Omental fat pad (tissue), 4 donors: ENCODE results near the gene CYP3A5. TPM values are rescaled to one million over a fixed set of nuclear protein-coding genes. Genes with fewer than 3 reads are reported as not detected.
"Not testable (repeated sequence)": the region's sequence is repeated elsewhere in the genome, so short reads cannot be mapped to it uniquely, and the experiment has no call there.

Experiments
- ATAC-seq: fragments of 150-250 bp; one replicate; pipeline ENCODE4 v1.9.1; 2016; ENCODE audit warnings: mild to moderate bottlenecking, moderate library complexity; ENCODE audit not compliant: low FRiP score
- DNase-seq: peaks from one replicate; pipeline ENCODE4 v3.0.0-alpha.2; 2019; ENCODE audit warnings: low spot score
- total RNA-seq, 4 donors: library from RNA; depleted of rRNA; stranded (reverse); fragments of >200 nt; gene quantifications; one replicate each; pipeline ENCODE4 v1.1.0, GENCODE V29; 2016
- TF ChIP-seq, protein P1 (sequence below), 3 donors: fragments of 450-650 bp; IDR thresholded peaks; one replicate each; pipeline ENCODE4 v1.5.1; 2016 to 2017; ENCODE audit warnings: antibody characterized with exemption in 3 of 3, mild to moderate bottlenecking in 3 of 3, moderate library complexity in 2 of 3

The CYP3A5 gene
- total RNA-seq, 4 donors from 2014 or later = 6.2 to 92.0 (median 13.8) TPM

DNA sequence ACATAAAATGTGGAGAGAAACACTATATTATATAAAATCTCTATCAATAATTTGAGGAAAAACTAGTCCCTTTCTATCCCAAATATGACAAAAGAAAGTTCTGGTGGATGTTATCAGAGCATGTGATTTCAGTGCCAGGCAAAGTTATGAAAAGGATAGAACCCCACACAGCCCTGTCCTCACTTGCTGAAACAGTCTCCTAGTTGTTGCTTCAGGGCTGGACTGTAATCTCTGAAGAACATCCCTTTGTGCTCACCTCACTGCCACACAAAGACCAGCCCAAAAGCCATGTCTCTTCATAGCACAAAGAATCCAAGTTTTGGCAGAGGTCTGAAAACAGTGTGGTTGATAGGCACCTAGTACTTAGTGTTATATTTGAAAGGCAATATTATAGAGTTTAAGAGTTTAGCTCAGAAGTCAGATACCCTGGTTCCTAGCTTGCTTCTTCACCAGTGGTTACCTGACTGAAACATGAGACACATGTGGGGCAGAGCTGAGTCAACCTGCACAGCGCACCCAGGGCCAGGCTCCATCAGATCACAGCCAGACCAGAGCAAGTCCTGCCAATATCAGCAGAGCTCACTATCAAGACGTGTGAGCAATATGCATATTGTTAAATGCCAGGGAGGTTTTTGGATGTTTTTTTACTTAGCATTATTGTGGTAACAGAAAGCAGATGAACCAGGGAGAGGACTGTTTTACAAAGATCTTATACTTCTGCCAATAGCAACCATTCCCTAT, 30.2 kb upstream of the CYP3A5 start:
- TF ChIP-seq, protein P1, sequence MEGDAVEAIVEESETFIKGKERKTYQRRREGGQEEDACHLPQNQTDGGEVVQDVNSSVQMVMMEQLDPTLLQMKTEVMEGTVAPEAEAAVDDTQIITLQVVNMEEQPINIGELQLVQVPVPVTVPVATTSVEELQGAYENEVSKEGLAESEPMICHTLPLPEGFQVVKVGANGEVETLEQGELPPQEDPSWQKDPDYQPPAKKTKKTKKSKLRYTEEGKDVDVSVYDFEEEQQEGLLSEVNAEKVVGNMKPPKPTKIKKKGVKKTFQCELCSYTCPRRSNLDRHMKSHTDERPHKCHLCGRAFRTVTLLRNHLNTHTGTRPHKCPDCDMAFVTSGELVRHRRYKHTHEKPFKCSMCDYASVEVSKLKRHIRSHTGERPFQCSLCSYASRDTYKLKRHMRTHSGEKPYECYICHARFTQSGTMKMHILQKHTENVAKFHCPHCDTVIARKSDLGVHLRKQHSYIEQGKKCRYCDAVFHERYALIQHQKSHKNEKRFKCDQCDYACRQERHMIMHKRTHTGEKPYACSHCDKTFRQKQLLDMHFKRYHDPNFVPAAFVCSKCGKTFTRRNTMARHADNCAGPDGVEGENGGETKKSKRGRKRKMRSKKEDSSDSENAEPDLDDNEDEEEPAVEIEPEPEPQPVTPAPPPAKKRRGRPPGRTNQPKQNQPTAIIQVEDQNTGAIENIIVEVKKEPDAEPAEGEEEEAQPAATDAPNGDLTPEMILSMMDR (IDR thresholded peaks at IDR 0.05) = no peak
- no peak for ATAC-seq
- DNase-seq = no peak

DNA sequence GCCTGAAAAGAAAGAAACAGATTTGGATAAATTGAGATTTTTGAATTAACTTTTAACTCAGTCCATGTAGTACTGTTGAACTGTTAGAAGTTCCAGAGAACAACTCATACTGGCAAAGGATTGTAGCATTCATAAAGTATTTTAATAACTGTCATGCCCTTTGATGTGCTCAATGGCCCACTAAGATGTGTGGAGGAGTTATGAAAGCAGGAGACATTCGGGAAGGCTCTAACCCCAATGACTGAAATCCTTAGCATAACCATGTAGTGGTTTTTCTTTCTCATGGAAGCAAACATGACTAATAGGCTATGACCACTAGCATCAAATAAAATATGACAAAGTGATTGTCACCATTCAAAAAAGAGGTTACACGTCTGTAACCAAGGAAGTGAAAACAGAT, 29.5 kb upstream of the CYP3A5 start:
- DNase-seq = no peak
- ATAC-seq = no peak
- TF ChIP-seq, protein P1 (IDR thresholded peaks at IDR 0.05) = no peak

DNA sequence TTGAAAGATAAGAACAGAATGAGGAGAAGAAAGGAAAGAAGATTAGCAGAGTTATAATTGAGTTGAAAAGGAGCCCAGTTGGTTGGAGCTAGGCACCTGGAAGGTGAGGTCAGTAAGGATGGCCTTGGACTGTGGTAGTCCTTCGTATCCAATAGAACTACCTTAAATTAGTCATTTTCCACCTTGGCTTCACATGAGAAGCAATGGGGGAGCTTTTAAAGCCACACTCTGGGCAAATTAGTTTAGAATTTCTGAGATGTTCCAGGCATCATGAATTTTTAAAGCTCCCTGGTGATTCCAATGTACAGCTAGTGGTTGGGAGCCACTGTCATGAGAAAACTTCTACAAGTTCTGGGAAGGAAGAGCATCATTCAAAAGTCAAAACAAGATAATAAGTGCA, 27.3 kb upstream of the CYP3A5 start:
- DNase-seq (no peak), ATAC-seq (no peak)
- TF ChIP-seq, protein P1 (IDR thresholded peaks at IDR 0.05) = no peak

DNA sequence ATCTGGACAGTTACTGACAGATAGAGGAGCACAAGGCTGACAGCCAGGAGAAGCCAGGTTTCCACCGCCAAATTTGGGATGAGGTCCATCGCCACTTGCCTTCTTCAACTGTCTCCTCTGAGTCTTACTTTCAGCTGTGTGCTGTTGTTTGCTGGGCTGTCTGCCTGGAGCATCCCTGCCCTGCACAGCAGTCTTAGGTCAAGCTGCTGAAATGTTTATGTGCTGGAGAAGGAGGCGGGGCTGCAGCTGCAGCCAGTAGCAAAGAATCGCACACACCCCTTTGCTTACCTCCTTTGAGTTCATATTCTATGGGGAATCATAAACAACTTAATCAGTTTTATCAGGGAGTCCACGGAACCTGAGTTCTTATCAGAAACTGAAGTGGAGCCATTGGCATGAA, 20.1 kb upstream of the CYP3A5 start:
- DNase-seq = no peak
- TF ChIP-seq, protein P1 (IDR thresholded peaks at IDR 0.05) = no peak
- ATAC-seq = peak; percentile 70

DNA sequence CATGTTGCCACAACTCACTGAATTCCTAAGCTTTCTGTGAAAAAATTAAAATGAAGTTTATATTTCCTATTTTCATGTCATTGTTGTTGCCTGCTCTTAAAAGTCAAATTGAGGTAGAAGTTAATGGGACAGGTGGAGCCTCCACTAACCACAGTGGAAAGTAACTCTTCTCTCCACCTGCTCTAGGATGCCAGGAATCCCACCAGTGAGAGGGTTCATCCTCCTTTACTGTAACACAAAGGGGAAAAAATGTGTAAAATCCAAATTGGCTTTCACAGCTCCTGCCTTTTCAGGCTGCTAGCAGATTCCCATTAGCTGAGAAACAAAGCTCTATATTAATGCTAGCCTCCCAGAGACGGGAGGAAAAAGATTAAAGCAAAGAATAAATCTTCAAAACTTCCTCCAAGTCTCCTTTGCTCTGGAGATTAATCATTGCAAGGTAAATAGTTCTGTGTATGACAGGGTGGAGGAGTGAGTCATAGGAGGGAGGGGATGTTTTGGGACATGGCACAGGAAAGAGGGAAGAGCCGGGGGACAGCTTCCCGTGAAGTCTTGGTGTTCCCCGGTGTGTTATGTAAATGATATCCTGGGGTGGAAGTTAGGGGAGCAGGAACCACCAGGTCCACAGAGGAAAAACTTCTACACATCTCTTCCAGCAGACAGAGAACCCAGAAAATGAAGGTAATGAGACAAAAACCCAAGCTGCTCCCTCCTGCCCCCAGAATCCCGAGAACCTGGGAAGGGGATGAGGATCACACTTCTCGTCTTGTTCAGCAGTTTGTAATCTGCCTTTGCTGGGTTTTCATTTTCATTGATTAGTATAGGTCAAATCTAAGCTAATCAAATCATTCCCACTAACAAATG, 19.3 kb upstream of the CYP3A5 start:
- ATAC-seq = peak; percentile 70
- DNase-seq = not testable (repeated sequence)

DNA sequence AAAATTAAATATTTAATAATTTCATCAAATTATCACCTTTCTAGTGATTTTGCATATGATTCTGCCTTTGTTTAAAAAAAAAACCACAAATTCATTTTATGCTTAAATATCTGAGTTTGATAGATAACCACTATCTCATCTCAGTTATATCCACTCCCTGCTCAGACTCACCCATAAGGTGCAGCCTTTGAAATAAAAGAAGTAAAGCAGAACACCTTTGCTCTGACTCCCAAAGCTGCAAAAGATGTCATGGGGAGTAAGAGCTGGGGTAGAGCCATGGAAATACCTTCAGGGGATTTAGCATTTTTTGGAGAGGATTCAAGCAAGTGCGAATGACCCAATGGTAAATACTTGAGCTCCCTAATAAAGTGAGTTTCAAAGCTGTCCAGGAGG, 15.1 kb upstream of the CYP3A5 start:
- TF ChIP-seq, protein P1 (IDR thresholded peaks at IDR 0.05) = no peak
- DNase-seq (no peak), ATAC-seq (no peak)

DNA sequence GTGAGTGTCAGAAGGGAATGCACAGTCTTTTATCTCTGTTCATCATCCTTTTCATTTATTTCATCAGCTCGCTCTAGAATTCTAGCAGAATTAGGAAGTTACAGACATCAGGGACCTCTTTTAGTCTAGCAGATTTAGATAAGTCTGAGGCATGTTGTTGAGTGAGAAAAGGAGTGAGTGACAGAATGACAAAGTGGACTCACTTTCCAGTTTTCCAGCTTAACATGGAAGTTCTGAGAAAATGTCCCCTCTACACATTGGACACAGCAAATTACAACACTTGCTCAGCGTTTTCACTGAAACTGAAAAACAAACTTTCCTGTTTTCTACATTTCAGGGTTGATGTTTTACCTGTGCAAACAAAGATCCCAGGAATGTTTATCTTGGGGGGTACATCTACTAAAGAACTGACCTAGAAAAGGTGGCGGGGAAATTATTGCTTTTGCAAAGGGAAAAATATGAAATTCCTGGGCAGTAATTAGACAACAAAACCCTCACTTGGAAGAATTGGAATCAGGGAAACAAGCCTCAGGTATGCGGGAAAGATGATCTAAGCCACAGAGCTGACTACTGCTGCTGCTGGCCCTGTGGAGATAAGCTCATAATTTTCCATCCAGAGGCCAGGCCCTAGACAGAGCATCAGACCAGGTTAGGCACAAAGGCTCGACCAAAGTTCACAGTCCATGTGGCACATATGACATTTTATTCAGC, 14.6 kb upstream of the CYP3A5 start:
- TF ChIP-seq, protein P1 (IDR thresholded peaks at IDR 0.05) = no peak
- ATAC-seq (no peak), DNase-seq (no peak)
